ENCODE results near the gene RYR2. TPM values are rescaled to one million over a fixed set of nuclear protein-coding genes. Genes with fewer than 3 reads are reported as not detected.

Gene RYR2
- total and polyA plus RNA-seq, 2 of the 8 experiments (the other 6 are each of a cell fraction or from before 2014, with no cell fraction given): 1.3 to 4.4 TPM

DNA sequence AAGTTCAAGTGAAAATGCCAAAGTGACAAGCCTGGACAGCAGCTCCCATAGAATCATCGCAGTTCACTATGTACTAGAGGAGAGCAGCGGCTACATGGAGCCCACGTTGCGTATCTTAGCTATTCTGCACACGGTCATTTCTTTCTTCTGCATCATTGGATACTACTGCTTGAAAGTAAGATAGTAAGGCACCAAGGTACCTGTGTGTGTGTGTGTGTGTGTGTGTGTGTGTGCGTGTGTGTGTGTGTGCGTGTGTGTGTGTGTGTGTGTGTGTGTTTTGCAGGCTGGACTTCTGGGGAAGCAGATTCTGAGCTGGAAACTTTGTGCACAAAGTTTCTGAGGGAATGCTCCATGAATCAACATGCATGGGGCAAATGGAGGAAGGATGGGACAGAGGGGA is 750.2 kb downstream of the RYR2 start:
- Histone ChIP-seq H3K27ac (ENCODE audit: low read depth, low read length) (no peak overlapping the region), H2AK5ac (ENCODE audit: low read depth, low read length) (no peak overlapping the region), H2BK5ac (ENCODE audit: low read depth, low read length) (no peak overlapping the region), H3K36me3 (ENCODE audit: control insufficient read depth in 2 of 4, insufficient read depth in 4 of 4, low read length in 3 of 4) (no peaks in the 10 kb centered on the region; a peak in 1 of 8 replicates), H3K79me1 (ENCODE audit: low read depth, low read length) (no peaks in the 10 kb centered on the region), H3K56ac (replicated peaks; ENCODE audit: insufficient read length, low read depth, low read length) (no peak overlapping the region), H3K79me2 (ENCODE audit: control insufficient read depth in 1 of 2, insufficient read depth in 2 of 2, low read length in 2 of 2) (no peaks in the 10 kb centered on the region), H3K9me3 (ENCODE audit: insufficient read depth in 2 of 2, low read depth in 1 of 2, low read length in 1 of 2) (no peaks in the 10 kb centered on the region), H2AFZ (ENCODE audit: low read length) (no peak overlapping the region), H4K8ac (ENCODE audit: extremely low read depth, insufficient read depth, low read length) (no peak overlapping the region), H3K18ac (ENCODE audit: extremely low read depth, low read length) (no peak overlapping the region), H2BK120ac (replicated peaks; ENCODE audit: low read depth, low read length) (no peak overlapping the region), H3K4me1 (replicated peaks in 1 of 4; ENCODE audit: control insufficient read depth in 3 of 4, insufficient read depth in 4 of 4, low read length in 3 of 4) (no peaks in the 10 kb centered on the region), H4K5ac (ENCODE audit: insufficient read length, low read depth, low read length) (no peak overlapping the region), H3K4me2 (ENCODE audit: insufficient read depth in 1 of 2, low read depth in 2 of 2, low read length in 2 of 2) (no peak overlapping the region), H3K4ac (replicated peaks; ENCODE audit: insufficient read length, low read depth, low read length) (no peak overlapping the region), H3K4me3 (ENCODE audit: extremely low read depth in 1 of 4, insufficient read depth in 2 of 4, low read depth in 3 of 4, low read length in 4 of 4) (no peak overlapping the region), H3K23ac (ENCODE audit: insufficient read length) (no peak overlapping the region), H2BK15ac (ENCODE audit: low read length) (no peak overlapping the region), H3K23me2 (ENCODE audit: low read depth, low read length) (no peaks in the 10 kb centered on the region), H2BK12ac (ENCODE audit: low read depth, low read length) (no peak overlapping the region), H4K20me1 (replicated peaks in 1 of 2; ENCODE audit: control insufficient read depth in 1 of 2, insufficient read depth in 2 of 2, low read length in 2 of 2) (no peaks in the 10 kb centered on the region), H4K91ac (replicated peaks; ENCODE audit: insufficient read length, low read length) (no peak overlapping the region), H3K14ac (ENCODE audit: insufficient read length) (no peak overlapping the region), H2BK20ac (ENCODE audit: low read length) (no peak overlapping the region), H3K9ac (replicated peaks in 1 of 4; ENCODE audit: extremely low read depth in 1 of 4, low read depth in 3 of 4, low read length in 3 of 4) (no peak overlapping the region), H3K27me3 (replicated peaks in 1 of 4; ENCODE audit: control insufficient read depth in 3 of 4, extremely low read depth in 1 of 4, insufficient read depth in 3 of 4, low read length in 3 of 4) (no peaks in the 10 kb centered on the region)
- FAIRE-seq (no peak), DNase-seq (ENCODE audit: low read depth in 1 of 2, low spot score in 2 of 2) (no peak)
- WGBS, 2 experiments (ENCODE audit: extremely low coverage in 1 of 2, insufficient coverage in 1 of 2, insufficient read length in 1 of 2, insufficient replicate concordance in 2 of 2, low coverage in 1 of 2, low lambda C conversion rate in 2 of 2, missing lambda C conversion rate in 1 of 2): 77% methylated on average over 7 of the region's 7 CpGs; no CpG with 5 or more reads in 1 of the 2 experiments
- ChIA-PET CTCF (ENCODE audit: partially characterized antibody) (interaction anchor here (0.7 to 2.6 kb wide), 6 partner anchors 8 to 203 kb away, joined by 3 to 10 read pairs (median 4); no protein-coding TSS in a partner anchor), POLR2A (ENCODE audit: partially characterized antibody) (no interaction called here)
- no peak for TF ChIP-seq NANOG (IDR thresholded peaks at IDR 0.05; ENCODE audit: insufficient read depth, low read depth, low read length, poor library complexity, severe bottlenecking)
- TF ChIP-seq CHD2 (IDR thresholded peaks at IDR 0.05; ENCODE audit: low read length): no peak
- TF ChIP-seq CBX8 (IDR thresholded peaks at IDR 0.05; ENCODE audit: borderline replicate concordance, low read depth, low read length): no peak
- no peak for TF ChIP-seq KDM4A (IDR thresholded peaks at IDR 0.05; ENCODE audit: low read depth, low read length, severe bottlenecking)
- TF ChIP-seq TAF7 (optimal IDR thresholded peaks at IDR 0.05; ENCODE audit: borderline replicate concordance, low read depth, low read length): no peak
- TF ChIP-seq, protein P1, sequence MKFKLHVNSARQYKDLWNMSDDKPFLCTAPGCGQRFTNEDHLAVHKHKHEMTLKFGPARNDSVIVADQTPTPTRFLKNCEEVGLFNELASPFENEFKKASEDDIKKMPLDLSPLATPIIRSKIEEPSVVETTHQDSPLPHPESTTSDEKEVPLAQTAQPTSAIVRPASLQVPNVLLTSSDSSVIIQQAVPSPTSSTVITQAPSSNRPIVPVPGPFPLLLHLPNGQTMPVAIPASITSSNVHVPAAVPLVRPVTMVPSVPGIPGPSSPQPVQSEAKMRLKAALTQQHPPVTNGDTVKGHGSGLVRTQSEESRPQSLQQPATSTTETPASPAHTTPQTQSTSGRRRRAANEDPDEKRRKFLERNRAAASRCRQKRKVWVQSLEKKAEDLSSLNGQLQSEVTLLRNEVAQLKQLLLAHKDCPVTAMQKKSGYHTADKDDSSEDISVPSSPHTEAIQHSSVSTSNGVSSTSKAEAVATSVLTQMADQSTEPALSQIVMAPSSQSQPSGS (IDR thresholded peaks at IDR 0.05; ENCODE audit: low read length): no peak
- no peak for TF ChIP-seq RXRA (IDR thresholded peaks at IDR 0.05; ENCODE audit: insufficient read depth, low read depth, low read length)
- TF ChIP-seq POLR2AphosphoS5 (IDR thresholded peaks at IDR 0.05; ENCODE audit: low read depth, low read length): no peak
- TF ChIP-seq, protein P2, sequence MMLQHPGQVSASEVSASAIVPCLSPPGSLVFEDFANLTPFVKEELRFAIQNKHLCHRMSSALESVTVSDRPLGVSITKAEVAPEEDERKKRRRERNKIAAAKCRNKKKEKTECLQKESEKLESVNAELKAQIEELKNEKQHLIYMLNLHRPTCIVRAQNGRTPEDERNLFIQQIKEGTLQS (IDR thresholded peaks at IDR 0.05; ENCODE audit: insufficient read depth, low read depth, low read length): no peak
- TF ChIP-seq BCL11A (IDR thresholded peaks at IDR 0.05; ENCODE audit: low read depth in 2 of 2, low read length in 2 of 2): no peak
- no peak for TF ChIP-seq JUN (IDR thresholded peaks at IDR 0.05; ENCODE audit: low read depth, low read length)
- no peak for TF ChIP-seq EP300 (IDR thresholded peaks at IDR 0.05; ENCODE audit: borderline replicate concordance in 1 of 2, low read depth in 2 of 2, low read length in 2 of 2)
